ENCODE measurements around the gene ANAPC16. TPM values are rescaled to one million over a fixed set of nuclear protein-coding genes. Genes with fewer than 3 reads are reported as not detected.
"Not testable (repeated sequence)": the region's sequence is repeated elsewhere in the genome, so short reads cannot be mapped to it uniquely, and the experiment has no call there.

ANAPC16 gene
- total and polyA plus RNA-seq, 7 experiments from 2014 or later = 85.5 to 445 (median 118) TPM

- Histone ChIP-seq H3K4me1 (ENCODE audit: control insufficient read depth in 2 of 2, insufficient read depth in 2 of 2, low read length in 2 of 2) (peaks cover 25 to 30% of the 10 kb centered on the region in 2 donors), H3K9me3 (ENCODE audit: control insufficient read depth in 2 of 3, low read length in 3 of 3) (no peaks in the 10 kb centered on the region), H3K4me3 (ENCODE audit: low read length) (no peak overlapping the region), H3K27ac (ENCODE audit: low read depth, low read length) (peak overlapping the region; percentile 17), H3K36me3 (ENCODE audit: control insufficient read depth in 2 of 3, insufficient read depth in 3 of 3, low read length in 3 of 3) (no peaks in the 10 kb centered on the region), H3K27me3 (ENCODE audit: control insufficient read depth in 2 of 2, insufficient read depth in 2 of 2, low read length in 2 of 2) (no peaks in the 10 kb centered on the region)
- H3K4me1 Mint-ChIP-seq = peaks cover 10 to 56% (median 44%) of the 10 kb centered on the region in 7 donors
- no peaks in the 10 kb centered on the region for H3K36me3 Mint-ChIP-seq
- ATAC-seq (no peak), DNase-seq (no peak)
- ChIA-PET POLR2A (interaction anchor here (1.0 to 2.0 kb wide), 4 partner anchors 9 to 54 kb away, joined by 3 to 6 read pairs (median 4); no protein-coding TSS in a partner anchor), CTCF (interaction anchor here (1.6 to 9.3 kb wide), 2 partner anchors 9 to 72 kb away, joined by 5 to 46 read pairs; partner anchors contain the start of gene DDIT4)
- no peaks in the 10 kb centered on the region for H3K9me3 Mint-ChIP-seq
- no peaks in the 10 kb centered on the region for H3K27me3 Mint-ChIP-seq
- intact Hi-C loops (cut with micrococcal nuclease) = no loop called here
- peak overlapping the region in 2 of 10 donors; percentile 5 to 51 for H3K4me3 Mint-ChIP-seq
- H3K27ac Mint-ChIP-seq = peak overlapping the region in 7 of 9 donors; percentile 69 to 95 (median 77)
Observed at GRCh38 chr10:72265508-72265907, 49.7 kb downstream of the ANAPC16 start.

- no peak overlapping the region for H3K4me3 Mint-ChIP-seq
- H3K9me3 ChIP-seq (ENCODE audit: control insufficient read depth in 2 of 3, low read length in 3 of 3) = no peaks in the 10 kb centered on the region
- H3K27ac ChIP-seq (ENCODE audit: low read depth, low read length) = peak overlapping the region; percentile 17
- DNase-seq = no peak
- intact Hi-C loops (cut with micrococcal nuclease) = no loop called here
- peaks cover 24 to 28% of the 10 kb centered on the region in 2 donors for H3K4me1 ChIP-seq (ENCODE audit: control insufficient read depth in 2 of 2, insufficient read depth in 2 of 2, low read length in 2 of 2)
- no peaks in the 10 kb centered on the region for H3K27me3 ChIP-seq (ENCODE audit: control insufficient read depth in 2 of 2, insufficient read depth in 2 of 2, low read length in 2 of 2)
- no peak overlapping the region for H3K4me3 ChIP-seq (ENCODE audit: low read length)
- CTCF ChIA-PET = interaction anchor here (1.6 to 9.3 kb wide), 2 partner anchors 9 to 71 kb away, joined by 5 to 46 read pairs; partner anchors contain the start of gene DDIT4
- no peaks in the 10 kb centered on the region for H3K9me3 Mint-ChIP-seq
- no peak for ATAC-seq
- no peaks in the 10 kb centered on the region for H3K36me3 Mint-ChIP-seq
- peak overlapping the region in 7 of 9 donors; percentile 69 to 95 (median 77) for H3K27ac Mint-ChIP-seq
- no peaks in the 10 kb centered on the region for H3K36me3 ChIP-seq (ENCODE audit: control insufficient read depth in 2 of 3, insufficient read depth in 3 of 3, low read length in 3 of 3)
- H3K4me1 Mint-ChIP-seq = peaks cover 11 to 57% (median 41%) of the 10 kb centered on the region in 7 donors
- POLR2A ChIA-PET = interaction anchor here (0.7 to 1.8 kb wide), 7 partner anchors 9 to 69 kb away, joined by 3 to 5 read pairs (median 3); no protein-coding TSS in a partner anchor
- H3K27me3 Mint-ChIP-seq = no peaks in the 10 kb centered on the region
Observed at GRCh38 chr10:72265990-72266865, 50.4 kb downstream of the ANAPC16 start.

GRCh38 chr10:72267381-72267780, 51.6 kb downstream of the ANAPC16 start:
- intact Hi-C loops (cut with micrococcal nuclease) = no loop called here
- CTCF ChIA-PET = no interaction called here
- H3K36me3 ChIP-seq (ENCODE audit: control insufficient read depth in 2 of 3, insufficient read depth in 3 of 3, low read length in 3 of 3) = no peaks in the 10 kb centered on the region
- no peak overlapping the region for H3K27ac ChIP-seq (ENCODE audit: low read depth, low read length)
- DNase-seq (no peak), ATAC-seq (no peak)
- peak overlapping the region in 2 of 9 donors; percentile 46 to 55 for H3K27ac Mint-ChIP-seq
- no peak overlapping the region for H3K4me3 ChIP-seq (ENCODE audit: low read length)
- H3K9me3 ChIP-seq (ENCODE audit: control insufficient read depth in 2 of 3, low read length in 3 of 3) = no peaks in the 10 kb centered on the region
- no peak overlapping the region for H3K4me3 Mint-ChIP-seq
- peaks cover 13 to 18% of the 10 kb centered on the region in 2 donors for H3K4me1 ChIP-seq (ENCODE audit: control insufficient read depth in 2 of 2, insufficient read depth in 2 of 2, low read length in 2 of 2)
- no peaks in the 10 kb centered on the region for H3K36me3 Mint-ChIP-seq
- no peaks in the 10 kb centered on the region for H3K27me3 ChIP-seq (ENCODE audit: control insufficient read depth in 2 of 2, insufficient read depth in 2 of 2, low read length in 2 of 2)
- peaks cover 14 to 57% (median 38%) of the 10 kb centered on the region in 7 donors for H3K4me1 Mint-ChIP-seq
- no peaks in the 10 kb centered on the region for H3K9me3 Mint-ChIP-seq
- POLR2A ChIA-PET = interaction anchor here (0.7 to 1.8 kb wide), 4 partner anchors 13 to 161 kb away, joined by 3 to 5 read pairs (median 4); no protein-coding TSS in a partner anchor
- no peaks in the 10 kb centered on the region for H3K27me3 Mint-ChIP-seq

DNA sequence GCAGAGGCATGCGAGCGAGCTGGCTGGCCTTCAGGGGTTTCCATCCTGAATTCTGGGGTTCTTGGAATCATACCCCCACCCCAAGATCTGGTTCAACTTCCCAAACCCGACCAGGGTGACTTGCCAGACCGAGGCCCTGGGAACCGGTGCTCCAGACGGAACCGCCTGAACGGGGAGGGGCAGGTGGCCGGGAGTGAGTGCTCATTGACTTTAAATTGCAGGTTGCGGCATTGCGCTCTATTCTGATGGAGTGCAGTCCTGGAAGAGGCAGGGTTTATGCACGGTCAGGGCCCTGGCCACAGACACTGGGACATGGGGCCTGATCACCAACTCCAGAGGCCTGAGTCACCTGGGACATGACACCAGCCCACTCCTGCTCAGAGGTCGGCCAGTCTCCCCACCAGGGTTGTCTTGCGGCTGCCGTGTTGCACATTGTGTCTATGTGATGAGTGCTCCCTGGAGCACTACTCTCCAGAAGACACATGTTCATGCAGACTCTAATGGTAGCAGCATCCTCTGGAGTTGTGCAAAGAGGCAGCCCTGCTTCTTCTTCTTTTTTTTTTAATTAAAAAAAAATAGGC, 52.1 kb downstream of the ANAPC16 start:
- ATAC-seq (no peak), DNase-seq (no peak)
- POLR2A ChIA-PET = interaction anchor here (0.7 to 1.8 kb wide), 2 partner anchors 13 to 161 kb away, joined by 4 to 5 read pairs; no protein-coding TSS in a partner anchor
- no peaks in the 10 kb centered on the region for H3K27me3 ChIP-seq (ENCODE audit: control insufficient read depth in 2 of 2, insufficient read depth in 2 of 2, low read length in 2 of 2)
- no peaks in the 10 kb centered on the region for H3K27me3 Mint-ChIP-seq
- intact Hi-C loops (cut with micrococcal nuclease) = no loop called here
- peak overlapping the region in 2 of 9 donors; percentile 46 to 55 for H3K27ac Mint-ChIP-seq
- no peaks in the 10 kb centered on the region for H3K36me3 Mint-ChIP-seq
- CTCF ChIA-PET = no interaction called here
- peaks cover 10 to 19% of the 10 kb centered on the region in 2 donors for H3K4me1 ChIP-seq (ENCODE audit: control insufficient read depth in 2 of 2, insufficient read depth in 2 of 2, low read length in 2 of 2)
- H3K4me1 Mint-ChIP-seq = peaks cover 14 to 57% (median 41%) of the 10 kb centered on the region in 7 donors
- no peak overlapping the region for H3K4me3 Mint-ChIP-seq
- H3K9me3 Mint-ChIP-seq = no peaks in the 10 kb centered on the region
- no peak overlapping the region for H3K27ac ChIP-seq (ENCODE audit: low read depth, low read length)
- H3K9me3 ChIP-seq (ENCODE audit: control insufficient read depth in 2 of 3, low read length in 3 of 3) = no peaks in the 10 kb centered on the region
- H3K36me3 ChIP-seq (ENCODE audit: control insufficient read depth in 2 of 3, insufficient read depth in 3 of 3, low read length in 3 of 3) = no peaks in the 10 kb centered on the region
- H3K4me3 ChIP-seq (ENCODE audit: low read length) = no peak overlapping the region

GRCh38 chr10:72268475-72269200, 52.8 kb downstream of the ANAPC16 start:
- Mint-ChIP-seq H3K27ac (peak overlapping the region in 2 of 9 donors; percentile 32 to 36), H3K4me3 (peak overlapping the region in 1 of 10 donors; percentile 38), H3K4me1 (peaks cover 13 to 53% (median 39%) of the 10 kb centered on the region in 7 donors)
- H3K4me3 ChIP-seq (ENCODE audit: low read length); H3K27me3 ChIP-seq (ENCODE audit: control insufficient read depth in 2 of 2, insufficient read depth in 2 of 2, low read length in 2 of 2); ATAC-seq; H3K27ac ChIP-seq (ENCODE audit: low read depth, low read length); H3K27me3 Mint-ChIP-seq; intact Hi-C loops (cut with micrococcal nuclease); H3K9me3 Mint-ChIP-seq; H3K9me3 ChIP-seq (ENCODE audit: control insufficient read depth in 2 of 3, low read length in 3 of 3); H3K36me3 ChIP-seq (ENCODE audit: control insufficient read depth in 2 of 3, insufficient read depth in 3 of 3, low read length in 3 of 3); H3K36me3 Mint-ChIP-seq; DNase-seq: not testable (repeated sequence)
- H3K4me1 ChIP-seq (ENCODE audit: control insufficient read depth in 2 of 2, insufficient read depth in 2 of 2, low read length in 2 of 2) = peaks cover 3 to 12% of the 10 kb centered on the region in 2 donors
- ChIA-PET CTCF (interaction anchor here (0.6 kb wide), 2 partner anchors 176 to 845 kb away, joined by 3 to 4 read pairs; no protein-coding TSS in a partner anchor), POLR2A (interaction anchor here (1.2 to 9.7 kb wide), 2 partner anchors 13 to 23 kb away, joined by 3 to 219 read pairs; no protein-coding TSS in a partner anchor)

Data from naive thymus-derived CD4-positive, alpha-beta T cell (primary cell).